HCT116 (cell line): ENCODE data around the gene MAP4K4. TPM values are rescaled to one million over a fixed set of nuclear protein-coding genes. Genes with fewer than 3 reads are reported as not detected.
A peak's percentile ranks its signal among the peaks of the same experiment; 100 is the strongest.

Experiments
- ATAC-seq: fragments of 200-7000 bp; cut with Tn5 transposase; 2 replicates; pipeline ENCODE4 v1.9.1; 2020; ENCODE audit warnings: mild to moderate bottlenecking, moderate library complexity
- BruUV-seq: library from RNA; stranded (reverse); fragments of 400-500 nt; replicated peaks from 2 replicates; lab custom pipeline; 2021; lab: Mats Ljungman, UMichigan
- CTCF ChIA-PET: fragments of 300-600 bp; sonication (Branson Sonifier 250); formaldehyde crosslinking; loops from one replicate; lab custom pipeline; 2021; ENCODE audit warnings: antibody characterized with exemption; lab: Charles Lee
- POLR2A ChIA-PET: fragments of 300-600, 350-600 bp; sonication (Branson Sonifier 250); formaldehyde crosslinking; loops from one replicate; lab custom pipeline; 2021; ENCODE audit warnings: antibody characterized with exemption; lab: Charles Lee
- RAD21 ChIA-PET, 2 experiments: fragments of 300-600 bp; sonication (Branson Sonifier 250); formaldehyde crosslinking; loops; one replicate each; lab custom pipeline; 2023; ENCODE audit warnings: low total read pairs in 2 of 2; ENCODE audit not compliant: uncharacterized antibody in 2 of 2, unreplicated experiment in 2 of 2, low non-redundant PET in 1 of 2; lab: Charles Lee
- DNase-seq: peaks from one replicate; pipeline ENCODE4 v3.0.0-alpha.2; 2010; ENCODE audit warnings: low read depth, low spot score
- H2AFZ ChIP-seq: fragments of 200-600 bp; shearing (Covaris generic), sonication (generic); 2 replicates; pipeline ENCODE4 v1.6.1; 2017; ENCODE audit warnings: low read depth, mixed run types, mixed read lengths, antibody characterized with exemption, low read length; ENCODE audit not compliant: poor library complexity, severe bottlenecking
- H3K27ac ChIP-seq: 2 replicates; pipeline ENCODE4 v1.5.1; 2012; ENCODE audit warnings: low read depth, low read length
- H3K27me3 ChIP-seq: fragments of 200-600 bp; sonication (generic); 2 replicates; pipeline ENCODE4 v1.6.1; 2016; ENCODE audit warnings: mixed run types, low read length, mixed read lengths; ENCODE audit not compliant: insufficient read depth
- H3K36me3 ChIP-seq, 2 experiments: fragments of 200-500 bp in 1 of 2; fragments of 200-600 bp in 1 of 2; sonication (Bioruptor generic) in 1 of 2; sonication (generic) in 1 of 2; 2 replicates each; pipeline versions ENCODE4 v1.5.1 to v1.6.1; 2014 to 2016; ENCODE audit warnings: low read length in 2 of 2, inconsistent platforms in 1 of 2, mixed read lengths in 1 of 2, mixed run types in 1 of 2; ENCODE audit not compliant: insufficient read depth in 2 of 2, control insufficient read depth in 1 of 2
- H3K4me1 ChIP-seq, 2 experiments: fragments of 200-600 bp in 1 of 2; sonication (generic) in 1 of 2; 2 replicates each; pipeline versions ENCODE4 v1.5.1 to v1.6.1; 2012 to 2017; ENCODE audit warnings: low read length in 2 of 2, inconsistent platforms in 1 of 2, mild to moderate bottlenecking in 1 of 2, mixed read lengths in 1 of 2, mixed run types in 1 of 2, moderate library complexity in 1 of 2; ENCODE audit not compliant: insufficient read depth in 2 of 2, control insufficient read depth in 1 of 2
- H3K4me2 ChIP-seq: fragments of 200-600 bp; sonication (generic); 2 replicates; pipeline ENCODE4 v1.6.1; 2017; ENCODE audit warnings: mixed run types, low read length, mixed read lengths
- H3K4me3 ChIP-seq, 2 experiments: fragments of 200-600 bp in 1 of 2; sonication (generic) in 1 of 2; replicated peaks in 1 of 2; 2 replicates each; pipeline ENCODE4 v1.5.1; 2011 to 2016; ENCODE audit warnings: low read length in 2 of 2, control low read depth in 1 of 2, low read depth in 1 of 2, mild to moderate bottlenecking in 1 of 2, mixed read lengths in 1 of 2, mixed run types in 1 of 2
- H3K79me2 ChIP-seq: fragments of 200-600 bp; sonication (generic); 2 replicates; pipeline ENCODE4 v1.6.1; 2017; ENCODE audit warnings: mild to moderate bottlenecking, mixed run types, low read length, moderate library complexity, mixed read lengths; ENCODE audit not compliant: insufficient read depth
- H3K9ac ChIP-seq: fragments of 200-600 bp; sonication (generic); 2 replicates; pipeline ENCODE4 v1.6.1; 2016; ENCODE audit warnings: low read length, mixed read lengths
- H3K9me2 ChIP-seq: fragments of 200-600 bp; sonication (generic), shearing (Covaris generic); 2 replicates; pipeline ENCODE4 v1.6.1; 2017; ENCODE audit warnings: mixed run types, mild to moderate bottlenecking, moderate library complexity; ENCODE audit not compliant: insufficient read depth
- H3K9me3 ChIP-seq, 2 experiments: fragments of 200-500 bp in 1 of 2; fragments of 200-600 bp in 1 of 2; sonication (Bioruptor generic) in 1 of 2; sonication (generic) in 1 of 2; 2 replicates each; pipeline ENCODE4 v1.6.1; 2014 to 2017; ENCODE audit warnings: low read length in 2 of 2, mixed read lengths in 2 of 2, inconsistent platforms in 1 of 2, low read depth in 1 of 2, mild to moderate bottlenecking in 1 of 2, mixed run types in 1 of 2, moderate library complexity in 1 of 2; ENCODE audit not compliant: control insufficient read depth in 1 of 2, insufficient read depth in 1 of 2
- H4K20me1 ChIP-seq: fragments of 200-600 bp; sonication (generic), shearing (Covaris generic); 2 replicates; pipeline ENCODE4 v1.6.1; 2017; ENCODE audit warnings: mixed run types, mild to moderate bottlenecking, moderate library complexity; ENCODE audit not compliant: insufficient read depth
- CBX3 ChIP-seq: IDR thresholded peaks from 2 replicates; pipeline ENCODE4 v1.6.1; 2012; ENCODE audit warnings: low read depth
- CEBPB ChIP-seq: IDR thresholded peaks from 2 replicates; pipeline ENCODE4 v1.6.1; 2012; ENCODE audit warnings: low read depth
- CTCF ChIP-seq, 3 experiments: fragments of 200-600 bp in 1 of 3; sonication (generic) in 1 of 3; IDR thresholded peaks in 2 of 3; conservative IDR thresholded peaks in 1 of 3; 2 replicates each; pipeline ENCODE4 v1.5.1; 2012 to 2017; ENCODE audit warnings: low read depth in 2 of 3, low read length in 2 of 3, antibody characterized with exemption in 1 of 3, borderline replicate concordance in 1 of 3, control low read depth in 1 of 3, mild to moderate bottlenecking in 1 of 3, mixed read lengths in 1 of 3, mixed run types in 1 of 3, moderate library complexity in 1 of 3; ENCODE audit not compliant: insufficient read depth in 1 of 3
- EZH2 ChIP-seq: fragments of 200-600 bp; sonication (generic); IDR thresholded peaks from 2 replicates; pipeline ENCODE4 v1.6.1; 2017; ENCODE audit warnings: antibody characterized with exemption, mixed run types
- EZH2phosphoT487 ChIP-seq: fragments of 200-600 bp; IDR thresholded peaks from 2 replicates; pipeline ENCODE4 v1.6.1; 2018; ENCODE audit warnings: antibody characterized with exemption, borderline replicate concordance
- FOSL1 ChIP-seq: IDR thresholded peaks from 2 replicates; pipeline ENCODE4 v1.6.1; 2012; ENCODE audit warnings: low read depth
- JUND ChIP-seq: IDR thresholded peaks from 2 replicates; pipeline ENCODE4 v1.6.1; 2012
- MAX ChIP-seq: IDR thresholded peaks from 2 replicates; pipeline ENCODE4 v1.6.1; 2012
- RAD21 ChIP-seq: IDR thresholded peaks from 2 replicates; pipeline ENCODE4 v1.6.1; 2012; ENCODE audit warnings: low read depth, mild to moderate bottlenecking
- SP1 ChIP-seq: IDR thresholded peaks from 2 replicates; pipeline ENCODE4 v1.6.1; 2012; ENCODE audit warnings: low read depth
- SRF ChIP-seq: IDR thresholded peaks from 2 replicates; pipeline ENCODE4 v1.6.1; 2012; ENCODE audit warnings: low read depth
- TCF7L2 ChIP-seq: IDR thresholded peaks from 2 replicates; pipeline ENCODE4 v1.7.0; 2011; ENCODE audit warnings: borderline replicate concordance, inconsistent platforms; ENCODE audit not compliant: insufficient read depth, insufficient read length; ENCODE audit errors: extremely low read depth
- ZFX ChIP-seq: fragments of 450-650 bp; IDR thresholded peaks from 2 replicates; pipeline ENCODE4 v1.6.1; 2017
- intact Hi-C: fragments of 100-400 bp; cut with micrococcal nuclease; formaldehyde crosslinking; loops from 2 replicates; pipeline ENCODE4 v1.10.0; 2022
- total RNA-seq: library from RNA; stranded (reverse); gene quantifications from one replicate; pipeline ENCODE4 v1.2.1, GENCODE V29; 2021; ENCODE audit not compliant: unreplicated experiment

The MAP4K4 gene
- total RNA-seq, 1 experiment from 2014 or later, result 62.3 TPM

- peaks cover 26% of the 10 kb centered on the region for H3K79me2 ChIP-seq
- RAD21 ChIA-PET, result no interaction called here
- no peak overlapping the region for H3K4me2 ChIP-seq
- TF ChIP-seq CTCF (IDR thresholded peaks at IDR 0.05 in 2 of 3, conservative IDR thresholded peaks at IDR 0.05 in 1 of 3; ENCODE audit: borderline replicate concordance in 1 of 3, insufficient read depth in 1 of 3, low read depth in 2 of 3, low read length in 2 of 3) (no peak), MAX (no peak), JUND (no peak)
- no peaks in the 10 kb centered on the region for H3K9me2 ChIP-seq
- DNase-seq, result no peak
- no peak overlapping the region for H3K4me3 ChIP-seq
- H3K27ac ChIP-seq, result no peak overlapping the region
- H3K9me3 ChIP-seq, result no peaks in the 10 kb centered on the region
- BruUV-seq, result no TSS peak
- CTCF ChIA-PET, result interaction anchor here (0.9 to 3.8 kb wide), 5 partner anchors 8 to 482 kb away, joined by 3 to 32 read pairs (median 6); no protein-coding TSS in a partner anchor
- ATAC-seq, result no peak
- POLR2A ChIA-PET, result no interaction called here
- intact Hi-C loops, result no loop called here
- H2AFZ ChIP-seq, result no peak overlapping the region
- H3K9ac ChIP-seq, result no peak overlapping the region
- H3K4me1 ChIP-seq, result peaks cover 0 to 18% of the 10 kb centered on the region in 2 experiments; a peak in 1 of 4 replicates
- H3K27me3 ChIP-seq, result no peaks in the 10 kb centered on the region
- H4K20me1 ChIP-seq, result no peaks in the 10 kb centered on the region
- 0 out of 4 replicates have a peak, but pooled peaks cover 0 to 3% of the 10 kb centered on the region in 2 experiments for H3K36me3 ChIP-seq
Observed at GRCh38 chr2:101823859-101824258, 126.4 kb downstream of the MAP4K4 start.

GRCh38 chr2:101826716-101827115 lies 129.2 kb downstream of the MAP4K4 start:
- no peak for DNase-seq
- intact Hi-C loops, result no loop called here
- ChIA-PET RAD21 (no interaction called here), CTCF (interaction anchor here (3.7 kb wide), 1 partner anchor 56 kb away, joined by 12 read pairs; no protein-coding TSS in a partner anchor), POLR2A (no interaction called here)
- Histone ChIP-seq H3K79me2 (no peaks in the 10 kb centered on the region), H3K27ac (no peak overlapping the region), H3K36me3 (0 out of 4 replicates have a peak, but pooled peaks cover 2 to 8% of the 10 kb centered on the region in 2 experiments), H3K27me3 (no peaks in the 10 kb centered on the region), H3K4me3 (no peak overlapping the region), H3K9me2 (no peaks in the 10 kb centered on the region), H3K9me3 (no peaks in the 10 kb centered on the region), H4K20me1 (no peaks in the 10 kb centered on the region), H3K9ac (no peak overlapping the region), H3K4me2 (peak overlapping the region; percentile 6; the same call in 1 of the 2 replicates), H3K4me1 (peaks cover 0 to 17% of the 10 kb centered on the region in 2 experiments; a peak in 1 of 4 replicates), H2AFZ (no peak overlapping the region)
- TF ChIP-seq EZH2phosphoT487 (no peak), FOSL1 (no peak), TCF7L2 (no peak), SP1 (no peak), CBX3 (no peak), JUND (no peak), RAD21 (no peak), MAX (no peak), CTCF (IDR thresholded peaks at IDR 0.05 in 2 of 3, conservative IDR thresholded peaks at IDR 0.05 in 1 of 3; ENCODE audit: borderline replicate concordance in 1 of 3, insufficient read depth in 1 of 3, low read depth in 2 of 3, low read length in 2 of 3) (no peak), CEBPB (no peak), EZH2 (no peak), SRF (no peak), ZFX (no peak)
- no peak for ATAC-seq
- BruUV-seq, result no TSS peak
